Measurements from ENCODE around the gene TBC1D24. TPM values are rescaled to one million over a fixed set of nuclear protein-coding genes. Genes with fewer than 3 reads are reported as not detected.
A peak's percentile ranks its signal among the peaks of the same experiment; 100 is the strongest.

TBC1D24 gene
- 17.3 and 23.6 TPM in 2 replicates for total RNA-seq
- 8.2 and 10.2 TPM in 2 replicates for polyA plus RNA-seq

DNA sequence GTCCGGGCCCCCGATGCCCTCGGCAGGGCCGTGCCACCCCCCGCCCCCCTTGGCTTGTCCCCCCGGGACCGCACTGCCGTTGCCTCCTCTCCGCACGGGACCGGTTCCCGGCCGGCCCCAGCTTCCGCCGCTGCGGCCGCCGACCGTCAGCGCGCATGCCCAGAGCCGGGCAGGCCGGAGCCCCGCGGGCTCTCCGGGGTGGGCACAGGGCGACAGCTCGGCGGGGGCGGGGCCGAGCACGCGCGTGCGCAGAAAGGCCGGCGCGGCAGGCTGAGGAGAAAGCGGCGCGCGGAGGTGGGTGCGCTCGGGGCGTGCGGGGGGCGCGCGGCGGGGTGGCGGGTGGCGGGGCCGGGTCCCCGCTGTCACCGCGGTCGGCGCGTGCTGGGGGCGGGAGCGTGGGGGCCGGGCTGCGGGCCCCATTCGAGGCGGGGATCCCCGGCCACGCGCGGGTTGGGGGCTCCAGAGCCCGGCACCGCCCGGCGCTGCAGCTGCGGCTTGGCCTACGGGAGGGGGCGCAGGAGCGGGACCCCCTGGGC, at the start of gene TBC1D24:
TSS of gene TBC1D24 (plus strand) at position 251 of the 536 bp plus-strand sequence. CDS start 21,022 bp downstream, outside the sequence.
- Histone ChIP-seq H3K4me1 (ENCODE audit: low read depth) (peaks cover 22% of the 10 kb centered on the region), H3K27me3 (peaks cover 15% of the 10 kb centered on the region), H3K9me3 (ENCODE audit: low read depth) (no peaks in the 10 kb centered on the region), H3K36me3 (no peaks in the 10 kb centered on the region), H3K4me3 (peak within 1 kb of the TSS; percentile 99), H3K27ac (peak within 1 kb of the TSS; percentile 81)
- TF ChIP-seq, protein P1, sequence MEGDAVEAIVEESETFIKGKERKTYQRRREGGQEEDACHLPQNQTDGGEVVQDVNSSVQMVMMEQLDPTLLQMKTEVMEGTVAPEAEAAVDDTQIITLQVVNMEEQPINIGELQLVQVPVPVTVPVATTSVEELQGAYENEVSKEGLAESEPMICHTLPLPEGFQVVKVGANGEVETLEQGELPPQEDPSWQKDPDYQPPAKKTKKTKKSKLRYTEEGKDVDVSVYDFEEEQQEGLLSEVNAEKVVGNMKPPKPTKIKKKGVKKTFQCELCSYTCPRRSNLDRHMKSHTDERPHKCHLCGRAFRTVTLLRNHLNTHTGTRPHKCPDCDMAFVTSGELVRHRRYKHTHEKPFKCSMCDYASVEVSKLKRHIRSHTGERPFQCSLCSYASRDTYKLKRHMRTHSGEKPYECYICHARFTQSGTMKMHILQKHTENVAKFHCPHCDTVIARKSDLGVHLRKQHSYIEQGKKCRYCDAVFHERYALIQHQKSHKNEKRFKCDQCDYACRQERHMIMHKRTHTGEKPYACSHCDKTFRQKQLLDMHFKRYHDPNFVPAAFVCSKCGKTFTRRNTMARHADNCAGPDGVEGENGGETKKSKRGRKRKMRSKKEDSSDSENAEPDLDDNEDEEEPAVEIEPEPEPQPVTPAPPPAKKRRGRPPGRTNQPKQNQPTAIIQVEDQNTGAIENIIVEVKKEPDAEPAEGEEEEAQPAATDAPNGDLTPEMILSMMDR (IDR thresholded peaks at IDR 0.05; ENCODE audit: low read depth, low read length) = no peak
- DNase-seq (ENCODE audit: low read depth in 1 of 2, low spot score in 1 of 2) = peak; percentile 86 to 93

DNA sequence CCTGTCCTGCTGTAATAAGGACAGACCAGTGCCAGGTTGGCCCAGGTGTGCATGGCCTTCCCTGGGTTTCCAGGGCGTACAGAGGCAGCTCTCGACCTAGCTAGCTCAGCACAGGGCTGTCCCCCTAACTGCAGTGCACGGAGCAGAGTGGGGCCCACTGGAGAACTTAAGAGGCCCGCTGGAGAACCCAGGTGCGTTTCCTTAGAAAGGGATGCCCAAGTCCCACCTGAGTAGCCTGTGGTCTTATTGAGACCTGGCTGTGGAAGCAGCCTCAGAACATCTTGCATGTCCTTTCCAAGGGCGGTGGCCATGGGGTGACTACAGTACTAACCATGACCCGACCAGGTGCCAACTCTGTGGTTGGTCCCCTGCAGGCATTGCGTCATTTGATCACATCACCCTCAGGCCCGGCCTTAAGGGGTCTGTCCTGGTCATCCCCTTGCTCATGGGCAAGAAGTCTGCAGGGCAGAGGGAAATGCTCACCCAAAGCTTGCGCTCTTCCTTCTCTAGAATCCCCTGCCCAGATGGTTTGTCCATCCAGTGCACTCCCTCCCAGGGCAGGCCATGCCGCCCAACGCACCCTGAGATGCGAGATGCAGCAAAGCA, 49.0 kb upstream of the TBC1D24 start:
- H3K9me3 ChIP-seq (ENCODE audit: low read depth) = no peaks in the 10 kb centered on the region
- no peaks in the 10 kb centered on the region for H3K36me3 ChIP-seq
- peaks cover 5% of the 10 kb centered on the region for H3K4me1 ChIP-seq (ENCODE audit: low read depth)
- DNase-seq (ENCODE audit: low read depth in 1 of 2, low spot score in 1 of 2) = no peak
- TF ChIP-seq, protein P1 (IDR thresholded peaks at IDR 0.05; ENCODE audit: low read depth, low read length) = no peak
- no peaks in the 10 kb centered on the region for H3K27me3 ChIP-seq
- H3K27ac ChIP-seq = no peak overlapping the region
- no peak overlapping the region for H3K4me3 ChIP-seq

DNA sequence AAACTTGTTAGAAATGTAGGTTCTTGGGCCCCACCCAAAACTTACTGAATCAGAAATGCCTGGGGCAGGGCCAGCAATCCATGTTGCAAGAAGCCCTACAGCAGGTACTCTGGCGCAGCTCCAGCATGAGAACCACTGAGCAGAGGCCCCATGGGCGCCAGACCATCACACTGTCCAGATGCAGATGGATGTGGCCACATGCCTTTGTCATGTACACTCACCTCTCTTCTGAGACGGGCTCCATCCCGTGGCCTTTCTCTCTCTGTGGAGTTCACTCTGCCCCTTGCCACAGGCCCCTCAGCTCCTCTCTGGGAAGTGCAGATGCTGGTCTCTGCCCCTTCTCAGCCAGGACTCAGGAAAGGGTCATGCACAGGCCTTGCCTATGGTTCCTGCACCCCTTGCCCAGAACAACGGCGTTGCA, 48.0 kb upstream of the TBC1D24 start:
- Histone ChIP-seq H3K4me3 (no peak overlapping the region), H3K9me3 (ENCODE audit: low read depth) (no peaks in the 10 kb centered on the region), H3K36me3 (no peaks in the 10 kb centered on the region), H3K4me1 (ENCODE audit: low read depth) (peaks cover 5% of the 10 kb centered on the region), H3K27ac (no peak overlapping the region), H3K27me3 (no peaks in the 10 kb centered on the region)
- DNase-seq (ENCODE audit: low read depth in 1 of 2, low spot score in 1 of 2) = peak in 1 of 2 donors; percentile 6
- TF ChIP-seq, protein P1 (IDR thresholded peaks at IDR 0.05; ENCODE audit: low read depth, low read length) = no peak

DNA sequence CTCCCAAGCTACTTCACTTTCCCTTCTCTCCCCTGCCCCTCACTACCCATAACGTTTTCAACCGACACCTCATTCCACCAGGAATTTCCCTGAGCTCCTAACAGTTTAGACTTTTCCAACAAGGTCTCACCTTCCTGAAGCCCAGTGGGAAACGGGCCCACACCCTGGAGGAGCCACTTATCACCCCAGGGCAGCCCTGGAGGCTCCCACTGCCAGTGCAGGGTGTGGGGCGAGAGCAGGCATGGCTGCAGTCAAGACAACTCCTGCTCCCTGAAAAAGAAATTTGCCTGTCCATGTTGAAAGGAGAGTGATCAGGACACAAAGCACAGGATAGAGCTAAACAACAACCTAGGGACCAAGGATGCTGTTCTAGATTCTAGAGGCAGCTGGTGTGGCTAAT, 47.4 kb upstream of the TBC1D24 start:
- no peak overlapping the region for H3K4me3 ChIP-seq
- H3K27me3 ChIP-seq = no peaks in the 10 kb centered on the region
- H3K27ac ChIP-seq = no peak overlapping the region
- peaks cover 5% of the 10 kb centered on the region for H3K4me1 ChIP-seq (ENCODE audit: low read depth)
- no peaks in the 10 kb centered on the region for H3K9me3 ChIP-seq (ENCODE audit: low read depth)
- TF ChIP-seq, protein P1 (IDR thresholded peaks at IDR 0.05; ENCODE audit: low read depth, low read length) = no peak
- no peak for DNase-seq (ENCODE audit: low read depth in 1 of 2, low spot score in 1 of 2)
- no peaks in the 10 kb centered on the region for H3K36me3 ChIP-seq

DNA sequence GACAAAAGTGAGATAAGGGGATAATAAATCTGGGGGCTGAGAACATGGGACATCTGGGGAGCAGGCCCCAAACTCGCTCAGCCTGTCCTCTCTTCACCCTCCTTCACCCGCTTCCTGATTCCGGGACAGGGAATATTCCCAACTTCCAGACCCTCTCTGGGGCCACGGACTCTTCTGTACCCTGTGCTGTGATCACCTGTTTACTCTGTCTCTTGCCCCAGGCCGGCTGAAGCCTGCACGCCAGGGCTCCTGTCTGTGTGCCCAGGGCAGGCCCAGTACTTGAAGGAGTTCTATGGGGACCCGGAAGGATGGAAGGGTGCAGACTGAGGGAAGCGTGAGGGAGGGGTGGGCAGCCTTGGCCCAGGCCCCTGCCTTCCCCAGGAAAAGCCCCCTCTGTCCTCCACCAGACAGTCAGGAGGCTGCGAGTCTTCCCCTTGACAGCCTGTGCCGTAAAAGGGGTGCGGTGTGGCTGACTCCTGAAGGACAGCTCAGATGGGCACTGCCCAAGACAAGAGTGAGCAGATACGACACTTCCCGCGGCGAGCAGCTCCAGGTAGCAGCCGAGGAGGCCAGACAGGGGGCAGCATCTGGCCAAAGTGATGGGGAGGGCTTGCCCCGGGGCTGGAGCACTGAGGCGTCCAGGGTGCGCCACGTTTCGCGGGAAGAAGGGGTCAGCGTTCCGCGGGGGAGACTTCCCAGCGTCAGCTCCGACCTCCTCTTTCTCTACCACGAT, 46.7 kb upstream of the TBC1D24 start:
- H3K4me3 ChIP-seq = peak overlapping the region; percentile 35
- peaks cover 2% of the 10 kb centered on the region for H3K36me3 ChIP-seq
- no peaks in the 10 kb centered on the region for H3K9me3 ChIP-seq (ENCODE audit: low read depth)
- H3K4me1 ChIP-seq (ENCODE audit: low read depth) = peaks cover 5% of the 10 kb centered on the region
- peak; percentile 26 to 38 for DNase-seq (ENCODE audit: low read depth in 1 of 2, low spot score in 1 of 2)
- TF ChIP-seq, protein P1 (IDR thresholded peaks at IDR 0.05; ENCODE audit: low read depth, low read length) = peak; percentile 34
- peak overlapping the region; percentile 14 for H3K27ac ChIP-seq
- no peaks in the 10 kb centered on the region for H3K27me3 ChIP-seq
